Adipose tissue (tissue), 3 donors: Measurements from ENCODE around the gene PEX13. TPM values are rescaled to one million over a fixed set of nuclear protein-coding genes. Genes with fewer than 3 reads are reported as not detected.
"Not testable (repeated sequence)": the region's sequence is repeated elsewhere in the genome, so short reads cannot be mapped to it uniquely, and the experiment has no call there.

ENCODE experiments used
- H3K27ac ChIP-seq: one replicate; pipeline ENCODE4 v1.5.1; 2013; ENCODE audit warnings: low read depth, low read length
- WGBS, 3 donors: extraction: QIAGEN DNeasy Blood & Tissue Kit; methylation state at CpG; one replicate each; pipeline ENCODE4 v1.1.7; 2013; 5-methylcytosine and 5-hydroxymethylcytosine counted together
- polyA plus RNA-seq, 3 donors: library from polyadenylated mRNA; stranded (reverse); fragments of 200-250 nt; gene quantifications; one replicate each; pipeline ENCODE4 v1.2.3, GENCODE V29; 2013
- donor health status: healthy with polysubstance abuse.
- donor health status: Bipolar disorder and iron deficiency.
- donor health status: healthy.

The PEX13 gene
- polyA plus RNA-seq, 3 donors = 6.0 to 12.5 (median 10.3) TPM

DNA sequence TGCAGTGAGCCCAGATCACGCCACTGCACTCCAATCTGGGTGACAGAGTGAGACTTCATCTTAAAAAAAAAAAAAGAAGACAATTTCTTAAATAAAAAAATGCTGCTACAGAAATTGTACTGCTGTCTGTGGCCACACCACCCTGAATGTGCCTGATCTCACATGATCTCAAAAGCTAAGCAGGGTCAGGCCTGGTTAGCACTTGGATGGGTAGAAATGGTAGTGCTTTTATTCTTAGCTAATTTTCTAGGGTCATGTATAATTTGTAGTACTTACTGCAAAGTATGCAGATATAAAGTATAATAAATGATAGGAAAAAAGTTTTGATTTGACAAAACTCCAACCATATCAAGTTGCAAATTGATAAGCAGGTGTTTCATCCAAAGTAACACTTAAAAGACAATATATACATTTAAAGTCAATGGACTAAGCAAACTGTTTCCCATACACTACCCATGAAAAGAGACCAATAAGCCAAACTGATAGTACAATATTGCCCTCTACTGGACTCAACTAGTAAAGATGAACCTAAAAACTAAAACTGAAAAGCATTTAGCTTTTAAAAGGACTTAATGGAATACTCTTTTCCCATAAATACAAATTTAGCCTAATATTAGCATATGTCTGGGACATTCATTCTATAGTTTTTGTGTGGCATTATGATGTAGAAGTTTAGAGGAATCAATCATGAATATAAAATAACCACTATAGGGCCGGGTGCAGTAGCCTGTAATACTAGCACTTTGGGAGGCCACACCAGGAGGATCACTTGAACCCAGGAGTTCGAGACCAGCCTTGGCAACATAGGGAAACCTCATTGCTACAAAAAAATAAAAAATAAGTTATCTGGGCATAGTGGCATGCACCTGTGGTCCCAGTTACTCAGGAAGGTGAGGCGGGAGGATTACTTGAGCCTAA lies 18.6 kb upstream of the PEX13 start:
- H3K27ac ChIP-seq = no peak overlapping the region
- WGBS, 3 donors = 78 to 89% (median 88%) methylated on average over 4 of the region's 4 CpGs

DNA sequence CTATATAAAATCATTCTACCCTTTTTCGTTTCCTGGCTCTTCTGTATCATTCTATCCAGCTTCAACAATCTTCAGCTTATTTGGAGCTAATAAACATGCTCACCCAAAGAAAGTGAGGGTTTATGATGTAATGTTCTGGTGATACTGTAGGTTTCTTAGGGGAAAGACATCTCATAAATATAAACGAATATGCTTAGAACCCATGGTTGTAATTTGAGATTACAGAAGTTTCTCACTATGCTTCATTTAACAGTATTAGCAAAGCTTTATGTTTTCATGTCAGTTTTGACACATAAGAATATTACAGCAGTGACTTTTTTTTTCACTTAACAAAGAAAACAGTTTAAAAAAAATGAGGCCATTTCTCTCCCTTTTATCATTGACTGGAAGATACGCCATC lies 11.8 kb upstream of the PEX13 start:
- no peak overlapping the region for H3K27ac ChIP-seq
- WGBS, 3 donors = 87 to 95% (median 89%) methylated on average over 3 of the region's 3 CpGs

DNA sequence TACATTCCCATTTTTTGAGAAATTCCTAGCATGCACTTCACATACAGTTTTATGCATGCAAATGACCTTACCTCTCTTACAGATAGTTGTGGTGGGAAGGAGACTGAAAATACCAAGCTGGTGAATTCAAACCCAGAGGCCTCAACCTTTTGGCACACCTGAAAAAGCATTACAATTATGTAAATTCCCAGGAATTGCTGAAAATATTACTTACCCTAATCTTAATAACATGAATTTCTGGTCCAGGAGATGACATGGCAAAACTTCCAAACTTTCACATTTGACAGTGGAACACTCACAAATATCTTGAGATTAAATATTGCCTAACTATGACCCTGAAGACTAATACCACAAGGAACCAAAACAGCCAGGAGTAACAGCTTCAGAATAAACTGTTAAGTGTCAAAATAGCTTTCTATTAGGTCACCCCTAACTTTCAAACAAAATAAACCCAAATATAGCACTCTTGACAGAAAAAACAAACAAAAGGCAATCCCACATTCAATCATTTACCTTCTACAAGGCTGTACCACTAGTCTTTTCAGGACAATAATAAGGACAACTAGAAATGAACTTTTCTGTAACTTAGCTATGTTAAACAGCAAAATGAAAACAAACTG lies 10.9 kb upstream of the PEX13 start:
- no peak overlapping the region for H3K27ac ChIP-seq

DNA sequence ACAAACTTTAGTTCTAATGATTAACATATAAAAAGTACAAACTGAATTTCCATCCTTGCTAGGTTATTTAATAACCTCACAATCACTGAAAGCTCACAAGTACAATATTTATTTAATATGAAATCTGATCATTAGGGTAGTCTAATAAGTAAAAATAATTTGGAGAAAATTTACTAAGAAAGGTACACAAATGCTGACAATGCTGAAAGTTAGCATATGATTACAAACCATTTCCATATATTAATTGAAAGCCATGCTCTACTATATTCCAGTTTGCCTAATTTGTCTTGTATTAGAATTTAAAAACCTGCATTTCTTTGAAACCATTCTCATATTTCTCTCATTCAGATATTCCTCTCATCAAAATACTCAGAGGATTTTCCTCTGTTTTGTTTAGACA lies 8.2 kb upstream of the PEX13 start:
- no peak overlapping the region for H3K27ac ChIP-seq

DNA sequence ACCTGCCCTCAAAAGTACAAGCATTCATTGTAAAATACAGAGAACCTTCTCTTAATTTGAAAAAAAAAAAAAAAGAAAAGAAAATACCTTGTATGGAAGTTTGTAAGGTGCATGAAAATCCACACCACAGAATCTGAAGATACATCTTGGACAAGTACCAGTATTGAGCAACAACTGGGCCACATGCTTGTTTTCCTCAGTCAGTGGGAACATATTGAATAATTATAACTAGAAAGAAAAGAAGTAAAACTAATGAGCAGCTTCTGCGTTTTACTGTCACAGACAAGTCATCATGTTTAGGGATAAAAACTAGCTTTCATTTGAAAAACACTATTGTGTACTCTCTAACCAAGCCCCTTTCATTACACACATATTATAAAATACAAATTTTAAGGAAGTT lies 5.8 kb upstream of the PEX13 start:
- 64 to 69% (median 66%) methylated on average over 1 of the region's 1 CpG for WGBS, 3 donors
- H3K27ac ChIP-seq = no peak overlapping the region

DNA sequence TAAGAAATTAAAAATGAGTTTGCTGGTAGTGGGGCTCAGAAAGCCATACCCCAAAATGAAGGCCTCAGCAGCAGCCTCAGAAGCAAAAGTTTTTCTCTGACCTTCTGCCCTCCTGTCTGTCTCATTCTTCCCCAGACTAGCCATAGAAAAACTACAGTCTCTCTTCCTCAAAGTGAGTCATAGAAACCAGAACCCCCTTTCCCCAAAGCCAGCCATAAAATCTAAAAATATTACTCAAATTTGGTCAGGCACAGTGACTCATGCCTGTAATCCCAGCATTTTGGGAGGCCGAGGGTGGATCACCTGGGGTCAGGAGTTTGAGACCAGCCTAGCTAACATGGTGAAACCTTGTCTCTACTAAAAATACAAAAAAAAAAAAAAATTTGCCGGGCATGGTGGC lies 5.2 kb upstream of the PEX13 start:
- not testable (repeated sequence) for H3K27ac ChIP-seq
- WGBS, 3 donors = 79 to 82% (median 81%) methylated on average over 2 of the region's 2 CpGs

DNA sequence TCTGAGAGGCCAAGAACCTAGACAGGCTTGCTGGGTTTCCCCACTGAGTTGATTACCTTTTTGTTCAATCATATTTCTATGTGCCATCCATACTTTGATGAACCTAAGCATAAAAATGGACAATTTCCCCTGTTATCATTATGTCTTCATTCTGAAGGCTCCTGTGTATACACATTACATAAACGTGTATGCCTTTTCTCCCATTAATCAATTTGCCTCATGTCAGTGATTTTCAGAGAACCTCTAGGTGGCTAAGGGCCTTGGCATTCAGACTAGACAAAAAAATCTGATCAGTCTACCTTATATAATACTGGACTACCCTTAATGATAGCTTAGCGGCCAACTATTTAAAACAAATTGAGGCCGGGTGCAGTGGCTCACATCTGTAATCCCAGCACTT lies 4.1 kb upstream of the PEX13 start:
- 54 to 61% (median 57%) methylated on average over 3 of the region's 3 CpGs for WGBS, 3 donors

DNA sequence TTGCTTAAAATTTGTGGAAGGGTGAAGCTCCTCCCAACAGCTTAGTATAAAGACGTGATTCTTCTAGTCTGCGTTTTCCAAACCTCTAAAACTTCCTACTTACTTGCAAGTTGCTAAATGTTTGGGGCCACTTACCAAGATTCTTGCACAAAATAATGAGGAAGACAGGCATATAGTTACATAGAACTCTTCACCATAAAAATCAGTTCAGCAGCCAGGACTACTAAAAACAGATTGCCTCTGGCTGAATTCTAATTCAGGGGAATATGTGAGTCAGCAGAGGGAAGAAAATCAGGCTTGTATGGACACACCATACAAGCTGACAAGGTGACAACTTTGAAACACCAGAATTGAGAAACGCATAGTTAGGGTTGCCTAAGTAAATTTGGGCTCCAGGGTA lies 2.8 kb upstream of the PEX13 start:
- WGBS, 3 donors = 53 to 70% (median 57%) methylated on average over 3 of the region's 3 CpGs
- no peak overlapping the region for H3K27ac ChIP-seq

More for the DNA sequence above, 4.1 kb upstream of the PEX13 start:
- H3K27ac ChIP-seq = no peak overlapping the region

DNA sequence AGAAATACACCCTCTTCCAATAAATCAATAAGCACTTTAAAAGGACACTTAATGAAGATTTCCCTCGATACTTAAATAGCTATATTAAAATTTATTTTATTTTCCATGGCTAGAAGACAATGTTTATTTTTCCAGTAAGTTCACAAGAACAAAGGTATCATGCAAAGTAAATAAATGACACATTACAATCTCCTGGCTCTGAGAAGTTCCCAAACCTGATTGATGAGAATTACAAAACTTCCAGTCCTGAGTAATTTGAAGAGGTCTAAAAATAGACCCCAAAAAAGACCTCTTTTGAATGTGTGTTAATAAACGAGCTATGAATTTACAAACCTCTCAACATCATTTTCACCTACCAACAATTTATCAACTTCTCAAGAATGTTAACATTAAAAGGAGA lies 1.5 kb upstream of the PEX13 start:
- WGBS, 3 donors = 11 to 51% (median 49%) methylated on average over 2 of the region's 2 CpGs
- H3K27ac ChIP-seq = no peak overlapping the region

DNA sequence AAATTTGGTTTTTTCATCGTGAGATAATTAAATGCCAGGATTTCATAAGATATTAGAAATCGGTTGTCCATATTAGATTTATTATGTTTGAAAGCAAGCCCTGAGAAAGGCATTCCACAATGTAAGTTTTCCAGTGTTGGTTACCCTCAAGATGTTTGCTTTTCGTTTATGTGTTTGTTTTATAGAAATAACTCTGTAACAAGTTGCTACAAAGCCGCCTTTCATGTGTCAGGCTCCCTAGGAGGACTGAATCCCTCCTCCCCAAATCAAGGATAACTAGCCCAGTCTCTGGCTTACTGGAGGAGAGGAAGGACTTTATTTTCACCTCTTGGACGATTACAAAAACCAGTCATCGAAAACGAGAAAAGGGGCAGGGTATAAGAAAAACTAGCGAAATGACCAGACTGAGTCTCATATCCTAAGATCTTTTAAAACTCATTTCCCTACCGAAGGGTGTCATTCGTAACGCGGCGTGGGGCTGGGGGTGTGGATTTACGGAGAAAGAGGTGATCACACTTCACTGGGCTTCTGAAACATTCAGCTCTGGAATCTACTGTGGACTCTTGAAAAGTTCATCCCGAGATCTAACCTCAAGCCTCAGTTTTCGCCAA lies 1.0 kb upstream of the PEX13 start:
- no peak overlapping the region for H3K27ac ChIP-seq
- 1 to 3% (median 1%) methylated on average over 16 of the region's 16 CpGs for WGBS, 3 donors

DNA sequence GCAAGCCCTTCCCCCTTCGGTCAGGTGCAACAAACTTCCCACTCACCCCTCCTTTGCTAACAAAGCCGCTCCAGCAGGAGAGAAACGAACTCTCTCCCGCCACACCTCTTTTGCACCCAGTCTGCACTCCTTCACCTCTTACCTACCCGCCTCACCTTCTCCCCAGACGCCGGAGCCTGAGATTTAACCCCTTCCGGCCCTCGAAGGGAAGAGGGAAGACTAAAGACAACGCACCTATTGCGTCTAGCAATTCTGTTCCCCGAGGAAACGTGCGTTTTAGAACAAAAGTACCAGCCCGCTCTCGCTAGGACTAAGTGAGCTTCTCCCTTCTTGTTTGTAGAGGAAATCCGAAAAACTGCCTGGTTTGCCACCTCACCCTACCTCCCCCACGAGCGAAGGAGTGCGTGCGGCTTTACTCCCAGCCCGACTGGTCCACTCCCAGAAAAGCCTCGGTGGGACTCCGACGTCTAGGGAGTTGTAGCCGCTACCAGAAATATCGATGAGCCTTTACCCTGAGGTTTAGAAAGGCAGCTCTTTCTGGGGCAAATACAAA lies 441 bp upstream of the PEX13 start:
- 0 to 1% (median 0%) methylated on average over 27 of the region's 27 CpGs for WGBS, 3 donors
- H3K27ac ChIP-seq = no peak overlapping the region

DNA sequence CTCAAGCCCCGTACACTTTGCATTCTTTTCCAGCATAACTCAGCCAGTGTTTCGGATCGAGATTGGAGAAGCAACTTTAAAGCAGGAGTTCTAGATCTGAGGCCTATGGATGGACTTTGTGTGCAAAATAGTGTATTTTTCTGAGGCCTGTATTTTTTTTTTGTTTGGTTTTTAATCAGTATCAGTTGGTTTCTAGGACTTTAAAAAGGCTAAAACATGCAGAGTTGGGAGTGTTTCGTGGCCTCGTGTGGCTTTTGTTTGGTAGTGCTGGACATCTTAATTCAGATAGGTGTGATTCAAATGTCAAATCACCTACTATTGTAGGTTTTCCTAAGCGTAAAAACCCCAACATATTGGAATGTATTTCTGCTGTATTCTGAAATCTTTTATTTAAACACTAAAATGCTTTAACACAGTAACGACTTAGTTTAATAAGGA lies 817 bp downstream of the PEX13 start:
- 0 to 2% (median 1%) methylated on average over 7 of the region's 7 CpGs for WGBS, 3 donors
- peak overlapping the region; percentile 40 for H3K27ac ChIP-seq

DNA sequence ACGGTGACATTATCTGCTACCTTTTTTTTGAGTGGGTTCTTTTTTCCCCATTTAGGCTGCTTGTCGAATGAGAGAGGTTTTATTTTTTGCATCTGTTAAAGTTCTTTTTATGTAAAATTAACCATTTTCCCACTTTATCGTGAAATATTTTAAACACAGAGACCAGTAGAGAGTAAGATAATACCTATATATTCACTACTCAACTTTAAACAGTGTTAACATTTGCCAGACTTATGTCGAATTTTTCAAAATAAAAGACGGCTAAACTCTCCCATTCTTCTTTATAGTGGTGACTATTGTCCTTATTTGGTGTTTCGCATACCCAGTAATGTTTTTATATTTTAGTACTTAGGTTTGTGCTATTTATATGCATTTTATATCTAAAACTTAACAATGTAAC lies 1.3 kb downstream of the PEX13 start:
- 18 to 39% (median 28%) methylated on average over 6 of the region's 6 CpGs for WGBS, 3 donors
- H3K27ac ChIP-seq = no peak overlapping the region

DNA sequence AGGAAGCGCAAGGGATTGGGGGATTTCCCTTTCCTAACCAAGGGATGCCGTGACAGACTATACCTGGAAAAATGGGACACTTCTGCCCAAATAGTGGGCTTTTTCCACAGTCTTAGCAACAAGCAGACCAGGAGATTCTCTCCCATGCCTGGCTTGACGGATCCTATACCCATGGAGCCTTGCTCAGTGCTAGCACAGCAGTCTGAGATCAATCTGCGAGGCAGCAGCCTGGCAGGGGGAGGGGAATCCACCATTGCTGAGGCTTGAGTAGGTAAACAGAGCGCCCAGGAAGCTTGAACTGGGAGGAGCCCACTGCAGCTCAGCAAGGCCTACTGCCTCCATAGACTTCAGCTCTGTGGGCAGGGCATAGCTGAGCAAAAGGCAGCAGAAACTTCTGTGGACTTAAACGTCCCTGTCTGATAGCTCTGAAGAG lies 3.7 kb downstream of the PEX13 start:
- no peak overlapping the region for H3K27ac ChIP-seq
- 87 to 91% (median 89%) methylated on average over 6 of the region's 6 CpGs for WGBS, 3 donors

DNA sequence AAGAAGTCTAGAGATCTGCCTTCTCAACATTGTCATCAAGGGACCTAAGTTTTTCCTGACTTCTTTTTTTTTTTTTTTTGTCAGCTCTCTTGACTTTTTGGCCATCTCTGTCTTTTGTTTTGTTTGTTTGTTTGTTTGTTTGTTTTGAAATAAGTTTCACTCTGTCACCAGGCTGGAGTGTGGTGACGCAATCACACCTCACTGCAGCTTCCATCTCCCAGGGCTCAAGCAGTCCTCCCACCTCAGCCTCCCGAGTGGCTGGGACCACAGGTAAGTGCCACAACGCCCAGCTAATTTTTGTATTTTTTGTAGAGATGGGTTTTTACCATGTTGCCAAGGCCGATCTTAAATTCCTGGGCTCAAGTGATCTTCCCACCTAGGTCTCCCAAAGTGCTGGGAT lies 6.2 kb downstream of the PEX13 start:
- WGBS, 3 donors = 80 to 93% (median 85%) methylated on average over 4 of the region's 4 CpGs
- H3K27ac ChIP-seq = no peak overlapping the region

DNA sequence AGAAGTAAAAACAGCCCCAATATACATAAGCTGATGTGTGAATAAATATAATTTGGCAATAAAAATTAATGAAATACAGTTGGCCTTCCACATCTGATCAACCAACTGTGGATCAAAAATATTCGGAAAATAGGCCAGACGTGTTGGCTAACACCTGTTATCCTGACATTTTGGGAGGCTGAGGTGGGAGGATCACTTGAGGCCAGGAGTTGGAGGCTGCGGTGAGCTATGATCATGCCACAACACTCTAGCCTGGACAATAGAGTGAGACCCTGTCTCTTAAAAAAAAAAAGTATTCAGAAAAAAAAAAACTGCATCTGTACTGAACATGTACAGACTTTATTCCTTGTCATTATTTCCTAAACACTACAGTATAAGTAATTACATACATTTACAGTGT lies 12.0 kb downstream of the PEX13 start:
- WGBS, 3 donors = 97 to 99% (median 98%) methylated on average over 3 of the region's 3 CpGs
- no peak overlapping the region for H3K27ac ChIP-seq

DNA sequence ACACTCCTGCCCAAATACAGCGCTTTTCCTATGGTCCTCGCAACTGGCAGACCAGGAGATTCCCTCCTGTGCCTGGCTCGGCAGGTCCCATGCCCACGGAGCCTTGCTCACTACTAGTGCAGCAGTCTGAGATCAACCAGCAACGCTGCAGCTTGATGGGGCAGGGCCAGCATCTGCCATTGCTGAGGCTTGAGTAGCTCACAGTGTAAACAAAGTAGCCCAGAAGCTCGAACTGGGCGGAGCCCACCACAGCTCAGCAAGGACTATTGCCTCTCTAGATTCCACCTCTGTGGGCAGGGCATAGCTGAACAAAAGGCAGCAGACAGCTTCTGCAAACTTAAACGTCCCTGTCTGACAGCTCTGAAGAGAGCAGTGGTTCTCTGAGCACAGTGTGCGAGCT lies 17.1 kb downstream of the PEX13 start:
- not testable (repeated sequence) for H3K27ac ChIP-seq
- WGBS, 3 donors = 96 to 98% (median 97%) methylated on average over 9 of the region's 9 CpGs

DNA sequence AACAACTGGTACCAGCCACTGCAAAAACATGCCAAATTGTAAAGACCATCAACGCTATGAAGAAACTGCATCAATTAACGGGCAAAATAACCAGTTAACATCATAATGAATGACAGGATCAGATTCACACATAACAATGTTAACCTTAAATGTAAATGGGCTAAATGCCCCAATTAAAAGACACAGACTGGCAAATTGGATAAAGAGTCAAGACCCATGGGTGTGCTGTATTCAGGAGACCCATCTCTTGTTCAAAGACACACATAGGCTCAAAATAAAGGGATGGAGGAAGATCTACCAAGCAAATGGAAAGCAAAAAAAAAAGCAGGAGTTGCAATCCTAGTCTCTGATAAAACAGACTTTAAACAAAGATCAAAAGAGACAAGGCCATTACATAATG lies 19.1 kb downstream of the PEX13 start:
- not testable (repeated sequence) for H3K27ac ChIP-seq
- WGBS, 3 donors = 99 to 100% (median 100%) methylated on average over 2 of the region's 2 CpGs

DNA sequence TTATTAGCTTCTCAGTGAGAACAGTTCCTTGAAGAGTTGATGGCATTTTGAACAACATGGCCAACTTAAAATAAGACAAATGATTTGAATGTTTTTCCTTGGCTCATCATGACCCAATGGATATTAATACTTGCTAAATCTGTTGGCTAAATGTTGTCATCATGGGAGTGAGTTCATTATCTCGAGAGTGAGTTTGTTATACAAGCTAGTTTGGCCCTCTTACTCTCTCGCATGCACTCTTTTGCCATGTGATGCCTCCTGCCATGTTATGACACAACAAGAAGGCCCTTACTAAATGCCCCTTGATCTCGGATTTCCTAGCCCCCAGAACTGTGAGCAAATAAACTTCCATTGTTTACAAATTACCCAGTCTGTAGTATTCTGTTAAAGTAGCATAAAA lies 25.3 kb downstream of the PEX13 start:
- WGBS, 3 donors = 66 to 81% (median 78%) methylated on average over 3 of the region's 3 CpGs
- no peak overlapping the region for H3K27ac ChIP-seq
